Measurements from ENCODE around the gene CAND1.

The CAND1 gene

DNA sequence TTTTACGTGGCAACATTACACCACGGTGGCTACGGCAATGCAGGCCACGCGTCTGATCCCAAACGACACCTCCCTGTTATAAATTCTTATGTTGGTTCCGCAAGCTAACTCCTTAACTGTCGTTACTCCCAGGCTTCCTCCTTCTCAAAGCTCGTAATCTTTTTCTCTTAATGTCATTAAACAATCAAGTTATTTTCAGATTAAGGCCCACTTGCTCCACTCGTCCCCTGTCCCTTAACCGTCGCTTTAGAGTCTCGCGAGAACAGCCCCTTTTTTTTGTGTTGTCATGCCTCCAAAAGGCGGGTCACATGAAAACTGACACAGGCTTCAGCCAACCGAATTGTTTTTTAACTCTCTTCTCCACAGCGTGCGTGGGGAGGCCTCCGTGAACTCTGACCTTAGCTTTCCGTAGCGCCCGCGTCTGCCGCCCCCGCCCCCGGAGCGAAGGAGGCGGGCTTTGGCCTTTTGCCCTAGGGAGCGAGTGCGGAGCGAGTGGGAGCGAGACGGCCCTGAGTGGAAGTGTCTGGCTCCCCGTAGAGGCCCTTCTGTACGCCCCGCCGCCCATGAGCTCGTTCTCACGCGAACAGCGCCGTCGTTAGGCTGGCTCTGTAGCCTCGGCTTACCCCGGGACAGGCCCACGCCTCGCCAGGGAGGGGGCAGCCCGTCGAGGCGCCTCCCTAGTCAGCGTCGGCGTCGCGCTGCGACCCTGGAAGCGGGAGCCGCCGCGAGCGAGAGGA is at the start of gene CAND1:
CAND1 (plus strand) TSS at position 463 of the 737 bp plus-strand sequence. CDS start 360 bp downstream, outside the sequence.
- peak; percentile 92 to 97 for DNase-seq

DNA sequence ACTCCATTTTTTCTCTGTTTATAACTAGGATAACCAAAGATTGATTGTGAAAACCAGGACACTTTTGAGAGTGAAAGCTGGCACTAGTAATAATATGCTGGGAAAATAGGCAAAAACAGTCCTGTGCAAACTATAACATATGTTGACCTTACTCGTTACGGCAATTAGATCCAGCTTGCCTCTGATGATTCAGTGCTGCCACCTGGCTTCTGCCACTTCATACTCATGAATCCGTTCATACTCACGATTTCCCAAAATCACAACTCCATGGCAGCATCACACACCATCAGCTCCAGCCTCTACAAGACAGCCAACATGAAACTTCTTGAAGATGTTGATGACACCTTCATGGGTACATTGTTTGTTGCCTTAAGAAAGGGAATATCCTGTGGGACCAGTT is 49.1 kb upstream of the CAND1 start:
- DNase-seq, result no peak

DNA sequence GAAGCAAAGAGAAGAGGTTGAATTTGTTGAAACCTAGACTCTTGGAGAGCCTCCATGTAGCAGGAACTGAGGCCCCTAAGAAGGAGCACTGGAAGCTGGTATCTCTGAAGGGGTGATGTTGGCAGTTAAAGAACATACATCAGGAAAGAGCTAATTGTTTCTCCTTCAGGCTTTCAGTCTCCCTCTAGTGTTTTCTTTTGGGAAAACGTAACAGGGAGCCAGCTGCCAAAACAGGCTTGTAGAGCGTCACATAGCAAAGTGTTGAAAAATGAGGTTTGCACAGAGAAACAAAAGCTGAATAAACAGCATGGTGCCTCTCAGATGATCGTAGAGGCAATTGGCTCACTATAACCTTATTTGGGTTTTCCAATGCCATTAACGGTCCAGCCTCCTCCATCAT is 46.9 kb upstream of the CAND1 start:
- no peak for DNase-seq

- DNase-seq, result no peak
Observed at GRCh38 chr12:67223225-67223624, 45.9 kb upstream of the CAND1 start.

- no peak for DNase-seq
Observed at GRCh38 chr12:67237231-67237630, 31.9 kb upstream of the CAND1 start.

DNA sequence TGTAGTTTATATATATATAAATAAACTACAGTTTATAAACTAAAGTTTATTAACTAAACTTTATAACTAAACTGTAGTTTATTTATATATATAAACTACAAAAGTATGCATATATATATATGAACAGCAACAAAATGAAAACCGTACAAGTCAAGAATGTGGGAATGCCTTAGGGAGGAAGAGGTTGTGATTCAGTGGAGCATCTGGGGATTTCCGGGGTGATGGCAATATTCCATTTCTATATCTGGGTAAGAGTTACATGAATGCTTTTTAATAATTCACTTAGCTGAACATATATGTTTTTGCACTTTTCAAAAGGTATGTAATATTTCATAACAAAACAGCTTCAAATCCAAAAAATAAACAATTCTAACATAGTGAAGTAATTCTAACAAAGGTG is 30.1 kb upstream of the CAND1 start:
- no peak for DNase-seq

DNA sequence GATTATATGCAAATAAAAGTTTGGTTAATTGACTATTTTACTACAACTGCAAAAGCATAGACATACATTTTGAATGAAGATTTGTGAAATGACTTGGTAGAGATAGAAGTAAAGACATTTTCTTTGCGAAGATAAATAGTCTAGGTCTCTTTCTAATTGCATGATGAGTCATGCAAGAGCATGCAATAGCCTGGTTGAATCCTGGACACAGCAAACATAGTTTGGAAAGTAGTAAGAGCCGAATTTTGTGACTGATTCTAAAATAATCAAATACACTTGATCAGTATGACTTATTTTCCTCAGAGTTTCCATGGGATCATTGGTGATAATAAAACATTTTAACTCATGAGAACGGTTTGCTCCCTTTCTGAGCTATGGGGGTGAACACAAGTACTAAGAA is 27.7 kb upstream of the CAND1 start:
- DNase-seq, result no peak

- no peak for DNase-seq
Observed at GRCh38 chr12:67243260-67243659, 25.9 kb upstream of the CAND1 start.

- DNase-seq, result no peak
Observed at GRCh38 chr12:67245571-67245970, 23.6 kb upstream of the CAND1 start.

DNA sequence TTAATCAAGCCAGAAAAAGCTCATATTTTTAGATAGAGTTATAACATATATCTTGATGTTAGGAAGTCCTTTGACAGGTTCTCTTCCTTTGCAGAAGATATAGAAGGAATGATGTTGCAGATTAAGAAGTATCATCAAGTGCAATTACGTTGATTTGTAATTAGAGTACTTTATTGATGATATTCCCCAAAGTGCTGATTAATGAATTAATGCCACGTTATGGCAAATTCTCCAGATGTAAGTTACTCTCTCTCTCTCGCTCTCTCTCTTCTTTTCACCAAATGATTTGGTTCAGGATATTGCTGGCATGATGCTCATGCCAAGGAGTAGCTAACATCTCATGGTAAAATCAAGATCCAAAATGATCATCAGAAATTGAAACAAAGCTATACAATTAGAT is 18.1 kb upstream of the CAND1 start:
- no peak for DNase-seq

DNA sequence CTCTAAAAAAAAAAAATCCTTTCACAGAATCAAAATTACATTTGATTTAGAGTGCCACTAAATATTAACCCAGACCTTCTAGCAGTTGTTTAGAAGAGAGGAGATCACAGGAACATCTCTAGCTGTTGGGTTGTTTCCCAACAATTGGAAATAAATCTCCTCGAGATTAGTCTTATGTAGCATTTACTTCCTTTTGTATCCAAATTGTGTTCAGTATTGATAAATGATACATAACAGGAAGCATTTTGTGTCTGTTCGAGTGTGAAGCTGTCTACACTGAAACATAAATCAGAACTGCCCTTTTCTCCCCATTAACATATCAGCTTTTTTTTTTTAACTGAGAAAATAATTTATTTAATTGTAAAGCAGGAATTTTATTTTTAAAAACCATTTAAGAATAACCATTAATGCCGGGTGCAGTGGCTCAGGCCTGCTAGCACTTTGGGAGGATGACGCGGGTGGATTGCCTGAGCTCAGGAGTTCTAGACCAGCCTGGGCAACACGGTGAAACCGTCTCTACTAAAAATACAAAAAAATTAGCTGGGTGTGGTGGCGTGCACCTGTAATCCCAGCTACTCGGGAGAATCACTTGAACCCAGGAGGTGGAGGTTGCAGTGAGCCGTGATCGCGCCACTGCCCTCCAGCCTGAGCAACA is 14.7 kb upstream of the CAND1 start:
- DNase-seq, result no peak

- DNase-seq, result no peak
Observed at GRCh38 chr12:67256649-67257048, 12.5 kb upstream of the CAND1 start.

GRCh38 chr12:67263471-67263870 is 5.7 kb upstream of the CAND1 start:
- DNase-seq, result no peak

GRCh38 chr12:67268335-67268895 is 743 bp upstream of the CAND1 start:
- DNase-seq, result peak; percentile 60 to 88

GRCh38 chr12:67269633-67270573 is 745 bp downstream of the CAND1 start:
- DNase-seq, result peak; percentile 44 to 50

- DNase-seq, result no peak
Observed at GRCh38 chr12:67270622-67271021, 1.5 kb downstream of the CAND1 start.

DNA sequence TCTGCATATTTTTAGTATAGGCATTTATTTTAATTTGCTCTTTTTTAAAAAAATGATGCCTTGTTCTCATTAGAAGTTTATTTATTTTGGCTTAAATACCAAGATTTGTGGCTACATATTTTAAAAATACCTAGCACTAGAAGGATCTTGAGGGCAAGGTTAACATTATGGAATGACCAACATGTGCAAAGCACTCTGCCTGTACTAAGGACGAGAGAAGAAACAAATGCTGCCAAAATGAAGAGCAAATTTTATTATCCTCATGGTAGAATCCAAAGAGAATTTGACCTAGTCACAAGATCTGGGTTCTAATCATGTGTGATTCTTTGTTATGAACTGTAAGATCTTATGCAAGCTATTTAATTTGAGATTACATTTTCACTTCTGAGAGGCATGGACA is 2.8 kb downstream of the CAND1 start:
- DNase-seq, result no peak

DNA sequence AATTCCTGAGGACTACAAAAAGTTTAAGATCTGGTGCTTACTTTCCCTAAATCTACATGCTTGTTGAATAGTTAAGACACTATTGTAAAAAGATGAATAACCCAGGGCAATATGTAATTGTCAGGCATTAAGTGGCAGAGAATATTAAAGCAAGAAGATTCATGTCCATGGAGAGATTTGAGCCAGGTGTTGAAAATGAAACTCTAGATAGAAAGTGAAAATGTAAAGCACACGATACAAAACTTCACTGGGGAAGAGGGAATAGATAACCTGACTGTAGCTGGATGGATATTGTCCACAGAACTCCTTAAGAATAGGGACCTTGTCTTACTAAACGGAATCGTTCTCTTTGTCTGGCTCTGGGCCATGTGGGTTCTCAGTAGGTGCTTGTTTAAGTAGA is 5.0 kb downstream of the CAND1 start:
- no peak for DNase-seq

- DNase-seq, result no peak
Observed at GRCh38 chr12:67275380-67275913, 6.3 kb downstream of the CAND1 start.

DNA sequence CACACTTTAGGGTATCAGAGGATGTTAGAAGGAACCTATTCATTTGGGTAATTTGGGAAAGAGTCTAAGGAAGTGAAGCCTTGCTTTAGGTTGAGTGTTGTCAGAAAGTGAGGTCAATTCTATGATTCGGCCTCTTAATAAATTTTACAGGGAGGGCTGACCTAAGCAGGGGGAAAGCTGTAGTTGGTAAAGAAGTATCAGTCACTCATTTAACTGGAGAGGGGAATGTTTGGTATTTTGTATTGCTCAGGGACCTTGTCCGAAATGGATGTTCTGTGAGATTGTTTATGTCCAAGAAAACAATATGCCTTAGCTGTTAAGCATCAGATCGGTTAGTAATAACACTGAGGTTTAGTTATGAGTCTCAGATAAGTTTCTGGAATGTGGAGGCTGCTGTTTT is 7.3 kb downstream of the CAND1 start:
- no peak for DNase-seq

GRCh38 chr12:67279637-67280036 is 10.5 kb downstream of the CAND1 start:
- DNase-seq, result no peak

DNA sequence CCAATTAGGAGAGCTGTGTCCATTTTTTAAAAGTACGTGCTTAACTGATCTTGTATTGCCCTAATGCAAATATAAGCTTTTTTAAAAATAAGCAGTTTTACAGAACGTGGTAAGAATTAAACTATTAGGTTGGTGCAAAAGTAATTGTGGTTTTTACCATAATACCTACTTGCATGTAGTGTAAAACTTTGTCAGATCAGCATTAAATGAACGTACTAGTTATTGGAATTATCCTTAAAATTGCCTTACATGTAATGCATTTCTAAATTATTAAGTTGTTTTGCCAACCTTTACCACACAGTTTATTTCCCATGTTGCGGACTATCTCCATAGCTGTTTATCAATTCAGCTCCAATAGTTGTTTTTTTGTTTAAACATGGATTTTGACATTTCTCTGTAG is 10.9 kb downstream of the CAND1 start:
- no peak for DNase-seq

DNA sequence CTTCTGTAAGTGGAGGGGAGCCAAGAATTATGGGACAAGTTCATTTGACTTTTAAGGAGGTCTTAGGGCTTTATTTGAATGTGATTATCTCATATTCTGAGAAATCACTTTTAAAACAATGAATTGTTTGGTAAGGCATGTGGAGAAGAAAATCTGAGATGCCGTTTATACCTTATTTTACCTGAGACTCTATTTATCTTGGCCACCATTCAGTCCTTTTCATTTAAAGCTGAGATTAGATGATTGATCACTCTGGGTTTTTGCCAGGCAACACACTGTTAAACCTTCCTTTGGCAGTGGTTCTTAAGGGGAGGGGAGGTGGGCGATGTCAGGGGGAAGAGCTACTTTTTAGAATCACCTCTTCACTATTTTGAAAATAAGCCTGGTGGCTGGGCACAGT is 11.4 kb downstream of the CAND1 start:
- no peak for DNase-seq

All from stimulated activated CD4-positive, alpha-beta T cell treated with anti-CD3 and anti-CD28 coated beads, Interleukin-4, amount 100 ng/mL, for 4 hours (primary cell).